T-cell (primary cell): ENCODE results near the gene COL5A2. TPM values are rescaled to one million over a fixed set of nuclear protein-coding genes. Genes with fewer than 3 reads are reported as not detected.

Experiments used
- ATAC-seq, 4 experiments: fragments of 200-7000 bp in 3 of 4; fragments of 150-1000 bp in 1 of 4; cut with Tn5 transposase; replicated peaks in 1 of 4; 1 replicate in 3 of 4; 2 replicates in 1 of 4; pipeline ENCODE4 v1.10.0; 2021; ENCODE audit warnings: moderate library complexity in 3 of 4, mild to moderate bottlenecking in 2 of 4, moderate number of reproducible peaks in 1 of 4
- CTCF ChIA-PET, 2 donors: fragments of 300-600 bp; sonication (Branson Sonifier 250); formaldehyde crosslinking; loops; one replicate each; lab custom pipeline; 2022; ENCODE audit warnings: antibody characterized with exemption in 2 of 2; lab: Charles Lee
- POLR2A ChIA-PET, 2 donors: fragments of 300-600 bp; sonication (Branson Sonifier 250); formaldehyde crosslinking; loops; one replicate each; lab custom pipeline; 2022; ENCODE audit warnings: antibody characterized with exemption in 2 of 2; lab: Charles Lee
- DNase-seq, 35 experiments: peaks; one replicate each; pipeline versions ENCODE4 v3.0.0 to v3.0.0-alpha.2; 2013 to 2023
- H3K27ac ChIP-seq: one replicate; pipeline ENCODE4 v1.5.1; 2013; ENCODE audit warnings: low read length
- H3K27me3 ChIP-seq, 2 experiments: replicated peaks in 1 of 2; 1 replicate in 1 of 2; 2 replicates in 1 of 2; pipeline versions ENCODE4 v1.6.1 to v1.7.0; 2013; ENCODE audit warnings: low read length in 1 of 2, mixed read lengths in 1 of 2; ENCODE audit not compliant: control insufficient read depth in 2 of 2, insufficient read depth in 2 of 2; ENCODE audit errors: extremely low read depth in 1 of 2
- H3K36me3 ChIP-seq, 2 donors: 1 replicate in 1 of 2; 2 replicates in 1 of 2; pipeline versions ENCODE4 v1.6.1 to v1.7.0; 2013; ENCODE audit warnings: low read length in 1 of 2; ENCODE audit not compliant: control insufficient read depth in 2 of 2, insufficient read depth in 1 of 2; ENCODE audit errors: extremely low read depth in 1 of 2
- H3K4me1 ChIP-seq, 2 experiments: 1 replicate in 1 of 2; 2 replicates in 1 of 2; pipeline versions ENCODE4 v1.6.1 to v1.7.0; 2013; ENCODE audit warnings: low read length in 2 of 2, mixed read lengths in 1 of 2; ENCODE audit not compliant: insufficient read depth in 2 of 2, control insufficient read depth in 1 of 2; ENCODE audit errors: extremely low read depth in 1 of 2
- H3K4me3 ChIP-seq, 2 donors: 1 replicate in 1 of 2; 2 replicates in 1 of 2; pipeline versions ENCODE4 v1.5.1 to v1.7.0; 2013; ENCODE audit warnings: mild to moderate bottlenecking in 2 of 2, low read length in 1 of 2, moderate library complexity in 1 of 2; ENCODE audit not compliant: control insufficient read depth in 1 of 2; ENCODE audit errors: extremely low read depth in 1 of 2
- H3K9me3 ChIP-seq: 2 replicates; pipeline ENCODE4 v1.7.0; 2013
- H3K27ac Mint-ChIP-seq, 2 donors: one replicate each; pipeline ENCODE4 v1.8.0; 2020 to 2021; ENCODE audit warnings: mild to moderate bottlenecking in 2 of 2, mixed read lengths in 2 of 2
- H3K27me3 Mint-ChIP-seq, 2 donors: one replicate each; pipeline ENCODE4 v1.8.0; 2021 to 2022; ENCODE audit warnings: mixed read lengths in 2 of 2
- H3K36me3 Mint-ChIP-seq: one replicate; pipeline ENCODE4 v1.8.0; 2021; ENCODE audit warnings: mixed read lengths
- H3K4me1 Mint-ChIP-seq, 3 donors: one replicate each; pipeline ENCODE4 v1.8.0; 2020 to 2022; ENCODE audit warnings: mixed read lengths in 3 of 3, mild to moderate bottlenecking in 1 of 3
- H3K4me3 Mint-ChIP-seq, 3 donors: one replicate each; pipeline ENCODE4 v1.8.0; 2020 to 2022; ENCODE audit warnings: mild to moderate bottlenecking in 3 of 3, mixed read lengths in 3 of 3, moderate library complexity in 3 of 3
- H3K9me3 Mint-ChIP-seq, 3 donors: one replicate each; pipeline ENCODE4 v1.8.0; 2020 to 2022; ENCODE audit warnings: mixed read lengths in 3 of 3
- WGBS: methylation state at CpG from one replicate; pipeline ENCODE4 v1.1.5; 2013; ENCODE audit warnings: missing lambda C conversion rate; ENCODE audit not compliant: insufficient coverage; 5-methylcytosine and 5-hydroxymethylcytosine counted together
- total RNA-seq, 35 experiments: library from RNA in 6 of 35; stranded (reverse) in 6 of 35; fragments of 120-200 nt in 1 of 35; gene quantifications; one replicate each; pipeline versions ENCODE4 v1.2.1 to v1.2.4 and lab custom pipeline; 2013 to 2026

The COL5A2 gene
- total RNA-seq, 5 donors from 2014 or later (not counting 1 experiment from before 2014, with no cell fraction given) = 0.40 to 1.9 (median 1.3) TPM

DNA sequence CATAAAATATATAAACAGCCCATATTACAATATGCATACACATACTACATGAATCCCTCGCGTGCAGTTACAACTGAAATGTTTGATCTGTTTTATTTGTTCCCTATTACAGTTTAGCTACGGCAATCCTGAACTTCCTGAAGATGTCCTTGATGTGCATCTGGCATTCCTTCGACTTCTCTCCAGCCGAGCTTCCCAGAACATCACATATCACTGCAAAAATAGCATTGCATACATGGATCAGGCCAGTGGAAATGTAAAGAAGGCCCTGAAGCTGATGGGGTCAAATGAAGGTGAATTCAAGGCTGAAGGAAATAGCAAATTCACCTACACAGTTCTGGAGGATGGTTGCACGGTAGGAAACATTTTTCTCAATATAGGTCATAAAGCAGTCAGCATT is 169.0 kb downstream of the COL5A2 start:
- no peaks in the 10 kb centered on the region for H3K9me3 ChIP-seq
- ChIA-PET POLR2A (no interaction called here), CTCF (no interaction called here)
- no peak overlapping the region for H3K27ac ChIP-seq
- H3K27me3 Mint-ChIP-seq = peaks cover 0 to 6% of the 10 kb centered on the region in 2 donors
- H3K4me1 ChIP-seq = no peaks in the 10 kb centered on the region
- no peaks in the 10 kb centered on the region for H3K36me3 ChIP-seq
- no peak overlapping the region for H3K4me3 ChIP-seq
- DNase-seq = no peak
- no peaks in the 10 kb centered on the region for H3K9me3 Mint-ChIP-seq
- H3K4me3 Mint-ChIP-seq = no peak overlapping the region
- H3K36me3 Mint-ChIP-seq = no peaks in the 10 kb centered on the region
- H3K27ac Mint-ChIP-seq = no peak overlapping the region
- H3K4me1 Mint-ChIP-seq = no peaks in the 10 kb centered on the region
- no peak for ATAC-seq
- no peaks in the 10 kb centered on the region for H3K27me3 ChIP-seq
- no CpG with 5 or more reads among the region's 6 CpGs for WGBS

DNA sequence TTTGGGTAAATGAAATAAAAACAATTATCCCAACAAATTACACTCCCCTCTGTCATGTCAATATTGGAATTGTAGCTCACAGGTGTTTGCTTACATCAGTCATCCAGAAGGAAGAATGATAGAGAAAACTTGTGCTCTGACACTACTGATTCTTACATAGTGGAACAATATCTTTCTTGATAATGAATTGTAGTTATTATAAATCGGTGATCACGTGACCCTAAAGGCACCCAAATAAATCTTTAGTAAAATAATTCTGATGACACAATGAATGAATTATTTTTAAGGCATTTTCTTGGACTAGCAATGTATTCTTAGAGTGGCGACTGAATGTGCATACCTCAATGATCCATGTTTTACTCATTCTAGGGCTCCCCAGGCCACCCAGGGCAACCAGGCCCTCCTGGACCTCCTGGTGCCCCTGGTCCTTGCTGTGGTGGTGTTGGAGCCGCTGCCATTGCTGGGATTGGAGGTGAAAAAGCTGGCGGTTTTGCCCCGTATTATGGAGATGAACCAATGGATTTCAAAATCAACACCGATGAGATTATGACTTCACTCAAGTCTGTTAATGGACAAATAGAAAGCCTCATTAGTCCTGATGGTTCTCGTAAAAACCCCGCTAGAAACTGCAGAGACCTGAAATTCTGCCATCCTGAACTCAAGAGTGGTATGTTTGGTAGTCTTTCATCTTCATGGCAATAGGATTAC is 170.9 kb downstream of the COL5A2 start:
- Mint-ChIP-seq H3K9me3 (no peaks in the 10 kb centered on the region), H3K36me3 (no peaks in the 10 kb centered on the region), H3K27ac (no peak overlapping the region), H3K4me1 (no peaks in the 10 kb centered on the region), H3K27me3 (peaks cover 0 to 6% of the 10 kb centered on the region in 2 donors), H3K4me3 (no peak overlapping the region)
- WGBS = 88% methylated on average over 4 of the region's 9 CpGs
- Histone ChIP-seq H3K36me3 (no peaks in the 10 kb centered on the region), H3K9me3 (no peaks in the 10 kb centered on the region), H3K4me1 (no peaks in the 10 kb centered on the region), H3K27ac (no peak overlapping the region), H3K27me3 (no peaks in the 10 kb centered on the region), H3K4me3 (no peak overlapping the region)
- DNase-seq (no peak), ATAC-seq (no peak)
- CTCF ChIA-PET = no interaction called here
- POLR2A ChIA-PET = no interaction called here

DNA sequence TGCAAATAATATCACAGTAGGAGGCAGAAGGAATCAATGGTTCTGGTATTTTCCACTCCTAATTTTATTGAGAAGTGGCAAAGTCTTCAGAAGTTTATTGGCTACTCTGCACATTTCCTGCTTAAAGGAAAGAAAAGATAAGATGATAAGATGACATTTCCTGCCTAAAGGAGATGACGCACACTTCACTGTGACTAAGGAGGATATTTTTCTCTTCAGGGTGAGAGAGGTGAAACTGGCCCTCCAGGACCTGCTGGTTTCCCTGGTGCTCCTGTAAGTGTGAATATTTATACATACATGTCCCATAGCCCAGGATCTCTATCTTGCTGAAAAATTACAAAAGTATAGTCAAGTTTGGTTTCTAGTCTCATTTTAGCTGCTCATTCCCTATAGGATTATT is 177.5 kb downstream of the COL5A2 start:
- Histone ChIP-seq H3K9me3 (no peaks in the 10 kb centered on the region), H3K27ac (no peak overlapping the region), H3K36me3 (no peaks in the 10 kb centered on the region), H3K27me3 (no peaks in the 10 kb centered on the region), H3K4me1 (no peaks in the 10 kb centered on the region), H3K4me3 (no peak overlapping the region)
- H3K36me3 Mint-ChIP-seq = no peaks in the 10 kb centered on the region
- no peaks in the 10 kb centered on the region for H3K4me1 Mint-ChIP-seq
- CTCF ChIA-PET = no interaction called here
- no peak overlapping the region for H3K27ac Mint-ChIP-seq
- ATAC-seq = no peak
- no peak for DNase-seq
- no peaks in the 10 kb centered on the region for H3K9me3 Mint-ChIP-seq
- no peak overlapping the region for H3K4me3 Mint-ChIP-seq
- H3K27me3 Mint-ChIP-seq = peaks cover 1 to 6% of the 10 kb centered on the region in 2 donors
- POLR2A ChIA-PET = no interaction called here
- no CpG with 5 or more reads among the region's 1 CpG for WGBS

DNA sequence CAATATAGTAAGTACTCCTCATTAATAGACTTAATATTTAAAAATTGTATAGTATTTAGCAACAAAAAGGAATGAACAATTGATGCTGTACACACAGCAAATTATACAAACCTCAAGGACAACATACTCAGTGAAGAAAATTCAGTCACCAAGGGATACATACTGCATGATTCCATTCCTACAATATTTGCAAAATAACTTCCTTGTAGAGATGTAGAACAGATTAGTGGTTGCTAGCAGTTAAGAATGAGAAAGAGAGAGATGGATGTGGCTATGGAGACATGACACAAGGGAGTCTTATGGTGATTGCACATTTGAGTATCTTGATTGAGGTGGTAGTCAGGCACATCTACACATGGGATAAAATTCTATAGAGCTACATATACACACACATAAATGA is 179.3 kb downstream of the COL5A2 start:
- no peak overlapping the region for H3K4me3 ChIP-seq
- POLR2A ChIA-PET = no interaction called here
- no peaks in the 10 kb centered on the region for H3K4me1 Mint-ChIP-seq
- no peaks in the 10 kb centered on the region for H3K9me3 ChIP-seq
- no peaks in the 10 kb centered on the region for H3K9me3 Mint-ChIP-seq
- CTCF ChIA-PET = no interaction called here
- H3K27me3 ChIP-seq = no peaks in the 10 kb centered on the region
- no peak overlapping the region for H3K27ac ChIP-seq
- no peaks in the 10 kb centered on the region for H3K36me3 Mint-ChIP-seq
- H3K4me3 Mint-ChIP-seq = no peak overlapping the region
- H3K4me1 ChIP-seq = no peaks in the 10 kb centered on the region
- no peak for DNase-seq
- peaks cover 0 to 1% of the 10 kb centered on the region in 2 donors for H3K27me3 Mint-ChIP-seq
- no peak overlapping the region for H3K27ac Mint-ChIP-seq
- no peak for ATAC-seq
- no peaks in the 10 kb centered on the region for H3K36me3 ChIP-seq

DNA sequence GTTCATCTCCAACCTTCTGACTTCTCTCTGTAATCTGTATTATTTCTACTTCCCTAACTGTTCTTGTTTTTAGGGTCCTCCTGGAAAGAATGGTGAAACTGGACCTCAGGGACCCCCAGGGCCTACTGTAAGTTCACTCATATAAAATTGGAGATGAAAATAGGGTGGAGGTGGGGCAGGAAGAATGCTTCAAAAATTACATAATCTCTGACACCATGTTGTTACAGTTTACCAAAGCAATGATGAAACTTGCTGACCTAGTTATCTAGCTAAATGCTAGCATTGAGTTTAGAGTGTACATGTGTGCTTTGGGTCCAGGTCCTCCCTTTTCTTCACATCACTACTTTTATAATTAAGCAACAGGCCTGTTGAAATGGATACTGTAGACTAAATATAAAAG is 182.3 kb downstream of the COL5A2 start:
- H3K36me3 ChIP-seq = no peaks in the 10 kb centered on the region
- Mint-ChIP-seq H3K27ac (no peak overlapping the region), H3K4me1 (no peaks in the 10 kb centered on the region), H3K9me3 (no peaks in the 10 kb centered on the region), H3K36me3 (no peaks in the 10 kb centered on the region), H3K27me3 (peaks cover 0 to 1% of the 10 kb centered on the region in 2 donors), H3K4me3 (no peak overlapping the region)
- no peaks in the 10 kb centered on the region for H3K4me1 ChIP-seq
- H3K9me3 ChIP-seq = no peaks in the 10 kb centered on the region
- POLR2A ChIA-PET = no interaction called here
- no peak overlapping the region for H3K27ac ChIP-seq
- no peaks in the 10 kb centered on the region for H3K27me3 ChIP-seq
- H3K4me3 ChIP-seq = no peak overlapping the region
- DNase-seq (no peak), ATAC-seq (no peak)
- CTCF ChIA-PET = no interaction called here

DNA sequence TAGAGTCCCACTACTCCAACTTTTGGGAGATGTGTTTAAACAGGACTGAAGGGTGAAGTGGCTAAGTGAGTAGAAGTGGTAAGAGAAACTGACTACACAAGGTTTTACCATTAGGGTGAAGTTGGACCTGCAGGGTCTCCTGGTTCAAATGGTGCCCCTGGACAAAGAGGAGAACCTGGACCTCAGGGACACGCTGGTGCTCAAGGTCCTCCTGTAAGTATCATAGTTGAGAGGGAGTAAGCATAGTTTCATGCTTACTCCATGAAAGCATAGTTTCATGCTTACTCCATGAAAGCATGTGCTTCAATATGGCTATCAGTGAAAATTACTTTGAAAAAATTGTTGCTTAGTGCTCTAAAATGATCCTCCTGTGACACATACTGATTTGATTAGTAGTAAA is 186.3 kb downstream of the COL5A2 start:
- ATAC-seq (no peak), DNase-seq (no peak)
- no peak overlapping the region for H3K27ac Mint-ChIP-seq
- H3K27me3 Mint-ChIP-seq = peaks cover 0 to 1% of the 10 kb centered on the region in 2 donors
- ChIA-PET POLR2A (no interaction called here), CTCF (no interaction called here)
- no peak overlapping the region for H3K27ac ChIP-seq
- no peaks in the 10 kb centered on the region for H3K27me3 ChIP-seq
- H3K36me3 Mint-ChIP-seq = no peaks in the 10 kb centered on the region
- no peaks in the 10 kb centered on the region for H3K9me3 Mint-ChIP-seq
- no peaks in the 10 kb centered on the region for H3K36me3 ChIP-seq
- no peaks in the 10 kb centered on the region for H3K4me1 Mint-ChIP-seq
- no peaks in the 10 kb centered on the region for H3K4me1 ChIP-seq
- H3K4me3 Mint-ChIP-seq = no peak overlapping the region
- WGBS = no CpG with 5 or more reads among the region's 1 CpG
- H3K9me3 ChIP-seq = no peaks in the 10 kb centered on the region
- no peak overlapping the region for H3K4me3 ChIP-seq

DNA sequence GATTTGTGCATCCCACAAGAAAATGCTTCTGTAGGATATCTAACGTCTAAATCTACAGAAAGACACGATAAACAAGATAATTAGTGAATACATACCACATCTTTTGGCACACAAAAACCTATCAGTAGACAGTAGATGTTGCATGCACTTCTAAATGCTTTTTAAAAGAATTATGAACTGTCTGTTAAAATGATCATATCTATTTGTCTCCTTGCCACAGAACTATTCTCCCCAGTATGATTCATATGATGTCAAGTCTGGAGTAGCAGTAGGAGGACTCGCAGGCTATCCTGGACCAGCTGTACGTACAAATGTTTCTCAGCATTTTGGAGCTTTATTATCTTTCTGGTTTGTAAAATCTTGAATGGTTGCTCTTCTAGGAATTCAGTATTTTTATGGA is 192.7 kb downstream of the COL5A2 start:
- ChIA-PET POLR2A (no interaction called here), CTCF (no interaction called here)
- no CpG with 5 or more reads among the region's 4 CpGs for WGBS
- Histone ChIP-seq H3K4me3 (no peak overlapping the region), H3K4me1 (no peaks in the 10 kb centered on the region), H3K27ac (no peak overlapping the region), H3K9me3 (no peaks in the 10 kb centered on the region), H3K36me3 (no peaks in the 10 kb centered on the region), H3K27me3 (no peaks in the 10 kb centered on the region)
- no peaks in the 10 kb centered on the region for H3K36me3 Mint-ChIP-seq
- ATAC-seq (no peak), DNase-seq (no peak)
- H3K27ac Mint-ChIP-seq = no peak overlapping the region
- peaks cover 0 to 4% of the 10 kb centered on the region in 2 donors for H3K27me3 Mint-ChIP-seq
- no peak overlapping the region for H3K4me3 Mint-ChIP-seq
- no peaks in the 10 kb centered on the region for H3K9me3 Mint-ChIP-seq
- H3K4me1 Mint-ChIP-seq = no peaks in the 10 kb centered on the region
